GM23338 (cell line): ENCODE results near the gene PYGB. TPM values are rescaled to one million over a fixed set of nuclear protein-coding genes. Genes with fewer than 3 reads are reported as not detected.

ENCODE experiments used
- ATAC-seq: fragments of 200-7000 bp; cut with Tn5 transposase; 3 replicates; pipeline ENCODE4 v1.9.1; 2020
- DNase-seq: peaks from one replicate; pipeline ENCODE4 v3.0.0-alpha.2; 2015; ENCODE audit warnings: low spot score
- H2AFZ ChIP-seq: fragments of 200-600 bp; sonication (generic); 2 replicates; pipeline ENCODE4 v1.8.0; 2016; ENCODE audit warnings: antibody characterized with exemption, mild to moderate bottlenecking, moderate library complexity
- H3F3A ChIP-seq: fragments of 200-600 bp; sonication (generic); replicated peaks from 2 replicates; pipeline ENCODE4 v1.8.0; 2017; ENCODE audit warnings: antibody characterized with exemption, mixed run types, low read depth
- H3K27ac ChIP-seq: fragments of 200-600 bp; sonication (generic); 2 replicates; pipeline ENCODE4 v1.6.1; 2016; ENCODE audit warnings: low read depth
- H3K27me3 ChIP-seq: fragments of 200-600 bp; sonication (generic); 2 replicates; pipeline ENCODE4 v1.8.0; 2016; ENCODE audit warnings: mild to moderate bottlenecking, mixed run types, moderate library complexity; ENCODE audit not compliant: insufficient read depth
- H3K36me3 ChIP-seq: fragments of 200-600 bp; sonication (generic); 2 replicates; pipeline ENCODE4 v1.8.0; 2016; ENCODE audit warnings: mild to moderate bottlenecking; ENCODE audit not compliant: insufficient read depth
- H3K4me1 ChIP-seq: fragments of 200-600 bp; sonication (generic); 2 replicates; pipeline ENCODE4 v1.8.0; 2016; ENCODE audit warnings: mild to moderate bottlenecking, moderate library complexity; ENCODE audit not compliant: insufficient read depth
- H3K4me2 ChIP-seq: fragments of 200-600 bp; sonication (generic); 2 replicates; pipeline ENCODE4 v1.7.1; 2017; ENCODE audit warnings: mixed run types
- H3K4me3 ChIP-seq: fragments of 200-600 bp; sonication (generic); 2 replicates; pipeline ENCODE4 v1.6.1; 2016; ENCODE audit warnings: mixed run types
- H3K79me2 ChIP-seq: fragments of 200-600 bp; sonication (generic); replicated peaks from 2 replicates; pipeline ENCODE4 v1.8.0; 2017; ENCODE audit warnings: mild to moderate bottlenecking; ENCODE audit not compliant: insufficient read depth
- H3K9me2 ChIP-seq: fragments of 200-600 bp; sonication (generic); 2 replicates; pipeline ENCODE4 v1.8.0; 2017; ENCODE audit not compliant: insufficient read depth
- H4K20me1 ChIP-seq: fragments of 200-600 bp; sonication (generic); replicated peaks from 2 replicates; pipeline ENCODE4 v1.8.0; 2017; ENCODE audit warnings: mild to moderate bottlenecking; ENCODE audit not compliant: insufficient read depth
- H3K27ac Mint-ChIP-seq: 2 replicates; pipeline ENCODE4 v1.8.0; 2020; ENCODE audit warnings: inconsistent platforms, mild to moderate bottlenecking, moderate library complexity, mixed read lengths
- H3K27me3 Mint-ChIP-seq: 3 replicates; pipeline ENCODE4 v1.8.0; 2022; ENCODE audit warnings: low read depth, mild to moderate bottlenecking, moderate library complexity, mixed read lengths, inconsistent platforms; ENCODE audit not compliant: insufficient read depth, poor library complexity
- H3K36me3 Mint-ChIP-seq: 3 replicates; pipeline ENCODE4 v1.8.0; 2021; ENCODE audit warnings: low read depth, mild to moderate bottlenecking, inconsistent platforms, moderate library complexity, mixed read lengths
- H3K4me1 Mint-ChIP-seq: 3 replicates; pipeline ENCODE4 v1.8.0; 2020; ENCODE audit warnings: mild to moderate bottlenecking, inconsistent platforms, mixed read lengths
- H3K4me3 Mint-ChIP-seq: 3 replicates; pipeline ENCODE4 v1.8.0; 2021; ENCODE audit warnings: moderate library complexity, mild to moderate bottlenecking, inconsistent platforms, mixed read lengths
- H3K9me3 Mint-ChIP-seq: 3 replicates; pipeline ENCODE4 v1.8.0; 2020; ENCODE audit warnings: moderate library complexity, mild to moderate bottlenecking, inconsistent platforms, mixed read lengths
- CREB1 ChIP-seq: fragments of 250-450 bp; sonication (Bioruptor Pico); IDR thresholded peaks from 2 replicates; pipeline ENCODE4 v1.5.0; 2020; ENCODE audit warnings: low read depth, mild to moderate bottlenecking, moderate library complexity
- CTCF ChIP-seq, 2 experiments: fragments of 200-600 bp in 1 of 2; sonication (generic) in 1 of 2; conservative IDR thresholded peaks; 2 replicates each; pipeline versions ENCODE4 v1.5.1 to v1.6.1; 2016 to 2017; ENCODE audit warnings: antibody characterized with exemption in 2 of 2, low read depth in 2 of 2, mild to moderate bottlenecking in 2 of 2, moderate library complexity in 1 of 2
- EZH2 ChIP-seq: fragments of 200-600 bp; sonication (generic); IDR thresholded peaks from one replicate; pipeline ENCODE4 v1.8.0; 2017; ENCODE audit warnings: antibody characterized with exemption, mild to moderate bottlenecking, low read depth; ENCODE audit not compliant: unreplicated experiment
- EZH2phosphoT487 ChIP-seq: fragments of 200-600 bp; sonication (generic); IDR thresholded peaks from one replicate; pipeline ENCODE4 v1.8.1; 2018; ENCODE audit warnings: antibody characterized with exemption; ENCODE audit not compliant: unreplicated experiment
- JUNB ChIP-seq: IDR thresholded peaks from one replicate; pipeline ENCODE4 v1.6.1; 2016; ENCODE audit warnings: antibody characterized with exemption; ENCODE audit not compliant: unreplicated experiment
- NANOG ChIP-seq: IDR thresholded peaks from 2 replicates; pipeline ENCODE4 v1.6.1; 2016; ENCODE audit warnings: antibody characterized with exemption, borderline replicate concordance
- POLR2AphosphoS5 ChIP-seq: IDR thresholded peaks from 2 replicates; pipeline ENCODE4 v1.6.1; 2016; ENCODE audit warnings: antibody characterized with exemption, low read depth
- REST ChIP-seq: IDR thresholded peaks from one replicate; pipeline ENCODE4 v1.6.1; 2018; ENCODE audit warnings: antibody characterized with exemption; ENCODE audit not compliant: unreplicated experiment
- STAT1 ChIP-seq: IDR thresholded peaks from one replicate; pipeline ENCODE4 v1.6.1; 2016; ENCODE audit warnings: antibody characterized with exemption; ENCODE audit not compliant: unreplicated experiment
- ZNF114 ChIP-seq: fragments of 250-450 bp; sonication (Bioruptor Pico); IDR thresholded peaks from 2 replicates; pipeline ENCODE4 v1.5.0; 2020; ENCODE audit warnings: mild to moderate bottlenecking, moderate library complexity
- ZNF331 ChIP-seq: fragments of 250-450 bp; sonication (Bioruptor Pico); IDR thresholded peaks from 2 replicates; pipeline ENCODE4 v1.5.0; 2020; ENCODE audit warnings: low read depth, mild to moderate bottlenecking, moderate library complexity
- polyA plus RNA-seq: library from polyadenylated mRNA; unstranded; fragments of >200 nt; fragmentation: Nextera tagmentation; extraction: Ambion mirVana; gene quantifications from 2 replicates; pipeline ENCODE4 v1.2.1, GENCODE V29; 2016
- total RNA-seq: library from RNA; depleted of rRNA; stranded (reverse); fragments of >200 nt; shearing (Covaris generic); gene quantifications from 2 replicates; pipeline ENCODE4 v1.2.3, GENCODE V29; 2014
- TF ChIP-seq, protein P1 (sequence below): IDR thresholded peaks from 2 replicates; pipeline ENCODE4 v1.6.1; 2016; ENCODE audit warnings: antibody characterized with exemption
- TF ChIP-seq, protein P2 (sequence below): fragments of 250-450 bp; sonication (Bioruptor Pico); IDR thresholded peaks from 2 replicates; pipeline ENCODE4 v1.5.0; 2020; ENCODE audit warnings: mild to moderate bottlenecking, moderate library complexity

PYGB gene
- total and polyA plus RNA-seq, 2 experiments from 2014 or later = 15.6 to 64.0 TPM

- no peak for DNase-seq
- Histone ChIP-seq H3K79me2 (no peaks in the 10 kb centered on the region), H3K27me3 (no peaks in the 10 kb centered on the region), H3K4me1 (no peaks in the 10 kb centered on the region), H2AFZ (no peak overlapping the region), H3K4me2 (no peak overlapping the region), H3K4me3 (no peak overlapping the region), H3K36me3 (no peaks in the 10 kb centered on the region), H3F3A (no peaks in the 10 kb centered on the region), H3K9me2 (no peaks in the 10 kb centered on the region), H4K20me1 (no peaks in the 10 kb centered on the region), H3K27ac (no peak overlapping the region)
- no peaks in the 10 kb centered on the region; the same call in 1 of the 3 replicates for H3K36me3 Mint-ChIP-seq
- H3K4me3 Mint-ChIP-seq = no peak overlapping the region
- H3K4me1 Mint-ChIP-seq = peaks cover 7% of the 10 kb centered on the region
- TF ChIP-seq REST (no peak), NANOG (no peak), CREB1 (CRISPR knock-in tag) (no peak), EZH2 (no peak), ZNF114 (CRISPR knock-in tag) (no peak), STAT1 (no peak), CTCF (conservative IDR thresholded peaks at IDR 0.05; ENCODE audit: low read depth in 2 of 2) (no peak), JUNB (no peak), ZNF331 (CRISPR knock-in tag) (no peak), EZH2phosphoT487 (no peak), POLR2AphosphoS5 (no peak)
- TF ChIP-seq, protein P1, sequence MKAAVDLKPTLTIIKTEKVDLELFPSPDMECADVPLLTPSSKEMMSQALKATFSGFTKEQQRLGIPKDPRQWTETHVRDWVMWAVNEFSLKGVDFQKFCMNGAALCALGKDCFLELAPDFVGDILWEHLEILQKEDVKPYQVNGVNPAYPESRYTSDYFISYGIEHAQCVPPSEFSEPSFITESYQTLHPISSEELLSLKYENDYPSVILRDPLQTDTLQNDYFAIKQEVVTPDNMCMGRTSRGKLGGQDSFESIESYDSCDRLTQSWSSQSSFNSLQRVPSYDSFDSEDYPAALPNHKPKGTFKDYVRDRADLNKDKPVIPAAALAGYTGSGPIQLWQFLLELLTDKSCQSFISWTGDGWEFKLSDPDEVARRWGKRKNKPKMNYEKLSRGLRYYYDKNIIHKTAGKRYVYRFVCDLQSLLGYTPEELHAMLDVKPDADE = no peak
- TF ChIP-seq, protein P2, sequence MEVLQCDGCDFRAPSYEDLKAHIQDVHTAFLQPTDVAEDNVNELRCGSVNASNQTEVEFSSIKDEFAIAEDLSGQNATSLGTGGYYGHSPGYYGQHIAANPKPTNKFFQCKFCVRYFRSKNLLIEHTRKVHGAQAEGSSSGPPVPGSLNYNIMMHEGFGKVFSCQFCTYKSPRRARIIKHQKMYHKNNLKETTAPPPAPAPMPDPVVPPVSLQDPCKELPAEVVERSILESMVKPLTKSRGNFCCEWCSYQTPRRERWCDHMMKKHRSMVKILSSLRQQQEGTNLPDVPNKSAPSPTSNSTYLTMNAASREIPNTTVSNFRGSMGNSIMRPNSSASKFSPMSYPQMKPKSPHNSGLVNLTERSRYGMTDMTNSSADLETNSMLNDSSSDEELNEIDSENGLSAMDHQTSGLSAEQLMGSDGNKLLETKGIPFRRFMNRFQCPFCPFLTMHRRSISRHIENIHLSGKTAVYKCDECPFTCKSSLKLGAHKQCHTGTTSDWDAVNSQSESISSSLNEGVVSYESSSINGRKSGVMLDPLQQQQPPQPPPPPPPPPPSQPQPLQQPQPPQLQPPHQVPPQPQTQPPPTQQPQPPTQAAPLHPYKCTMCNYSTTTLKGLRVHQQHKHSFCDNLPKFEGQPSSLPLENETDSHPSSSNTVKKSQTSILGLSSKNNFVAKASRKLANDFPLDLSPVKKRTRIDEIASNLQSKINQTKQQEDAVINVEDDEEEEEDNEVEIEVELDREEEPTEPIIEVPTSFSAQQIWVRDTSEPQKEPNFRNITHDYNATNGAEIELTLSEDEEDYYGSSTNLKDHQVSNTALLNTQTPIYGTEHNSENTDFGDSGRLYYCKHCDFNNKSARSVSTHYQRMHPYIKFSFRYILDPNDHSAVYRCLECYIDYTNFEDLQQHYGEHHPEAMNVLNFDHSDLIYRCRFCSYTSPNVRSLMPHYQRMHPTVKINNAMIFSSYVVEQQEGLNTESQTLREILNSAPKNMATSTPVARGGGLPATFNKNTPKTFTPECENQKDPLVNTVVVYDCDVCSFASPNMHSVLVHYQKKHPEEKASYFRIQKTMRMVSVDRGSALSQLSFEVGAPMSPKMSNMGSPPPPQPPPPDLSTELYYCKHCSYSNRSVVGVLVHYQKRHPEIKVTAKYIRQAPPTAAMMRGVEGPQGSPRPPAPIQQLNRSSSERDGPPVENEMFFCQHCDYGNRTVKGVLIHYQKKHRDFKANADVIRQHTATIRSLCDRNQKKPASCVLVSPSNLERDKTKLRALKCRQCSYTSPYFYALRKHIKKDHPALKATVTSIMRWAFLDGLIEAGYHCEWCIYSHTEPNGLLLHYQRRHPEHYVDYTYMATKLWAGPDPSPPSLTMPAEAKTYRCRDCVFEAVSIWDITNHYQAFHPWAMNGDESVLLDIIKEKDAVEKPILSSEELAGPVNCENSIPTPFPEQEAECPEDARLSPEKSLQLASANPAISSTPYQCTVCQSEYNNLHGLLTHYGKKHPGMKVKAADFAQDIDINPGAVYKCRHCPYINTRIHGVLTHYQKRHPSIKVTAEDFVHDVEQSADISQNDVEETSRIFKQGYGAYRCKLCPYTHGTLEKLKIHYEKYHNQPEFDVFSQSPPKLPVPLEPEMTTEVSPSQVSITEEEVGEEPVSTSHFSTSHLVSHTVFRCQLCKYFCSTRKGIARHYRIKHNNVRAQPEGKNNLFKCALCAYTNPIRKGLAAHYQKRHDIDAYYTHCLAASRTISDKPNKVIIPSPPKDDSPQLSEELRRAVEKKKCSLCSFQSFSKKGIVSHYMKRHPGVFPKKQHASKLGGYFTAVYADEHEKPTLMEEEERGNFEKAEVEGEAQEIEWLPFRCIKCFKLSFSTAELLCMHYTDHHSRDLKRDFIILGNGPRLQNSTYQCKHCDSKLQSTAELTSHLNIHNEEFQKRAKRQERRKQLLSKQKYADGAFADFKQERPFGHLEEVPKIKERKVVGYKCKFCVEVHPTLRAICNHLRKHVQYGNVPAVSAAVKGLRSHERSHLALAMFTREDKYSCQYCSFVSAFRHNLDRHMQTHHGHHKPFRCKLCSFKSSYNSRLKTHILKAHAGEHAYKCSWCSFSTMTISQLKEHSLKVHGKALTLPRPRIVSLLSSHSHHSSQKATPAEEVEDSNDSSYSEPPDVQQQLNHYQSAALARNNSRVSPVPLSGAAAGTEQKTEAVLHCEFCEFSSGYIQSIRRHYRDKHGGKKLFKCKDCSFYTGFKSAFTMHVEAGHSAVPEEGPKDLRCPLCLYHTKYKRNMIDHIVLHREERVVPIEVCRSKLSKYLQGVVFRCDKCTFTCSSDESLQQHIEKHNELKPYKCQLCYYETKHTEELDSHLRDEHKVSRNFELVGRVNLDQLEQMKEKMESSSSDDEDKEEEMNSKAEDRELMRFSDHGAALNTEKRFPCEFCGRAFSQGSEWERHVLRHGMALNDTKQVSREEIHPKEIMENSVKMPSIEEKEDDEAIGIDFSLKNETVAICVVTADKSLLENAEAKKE (CRISPR knock-in tag) = no peak
- H3K27me3 Mint-ChIP-seq = peaks cover 7% of the 10 kb centered on the region
- H3K9me3 Mint-ChIP-seq = no peaks in the 10 kb centered on the region
- peak; percentile 17 for ATAC-seq
- H3K27ac Mint-ChIP-seq = peak overlapping the region; percentile 90; the same call in 1 of the 2 replicates
Observed at GRCh38 chr20:25222461-25223178, 25.3 kb upstream of the PYGB start.
